ENCODE data around the gene EGFL7. TPM values are rescaled to one million over a fixed set of nuclear protein-coding genes. Genes with fewer than 3 reads are reported as not detected.
A peak's percentile ranks its signal among the peaks of the same experiment; 100 is the strongest.

EGFL7 gene
- total RNA-seq, 1 experiment from 2014 or later: 54.6 TPM

GRCh38 chr9:136644343-136644592, 18.4 kb upstream of the EGFL7 start:
- Mint-ChIP-seq H3K4me1 (no peaks in the 10 kb centered on the region), H3K36me3 (no peaks in the 10 kb centered on the region), H3K4me3 (no peak overlapping the region), H3K27me3 (ENCODE audit: low read depth) (0 out of 2 replicates have a peak, but pooled peaks cover 6% of the 10 kb centered on the region), H3K9me3 (no peaks in the 10 kb centered on the region), H3K27ac (no peak overlapping the region)
- ChIA-PET CTCF (interaction anchor here (0.5 to 3.6 kb wide), 16 partner anchors 10 to 234 kb away, joined by 3 to 21 read pairs (median 4); partner anchors contain the start of genes ENTR1 and PMPCA), POLR2A (no interaction called here)
- TF ChIP-seq ZNF423 (CRISPR knock-in tag; IDR thresholded peaks at IDR 0.05) (peak; percentile 69; the same call in 1 of the 2 replicates), USF2 (CRISPR knock-in tag; IDR thresholded peaks at IDR 0.05) (peak; percentile 67; the same call in 1 of the 2 replicates), HMGXB4 (CRISPR knock-in tag; IDR thresholded peaks at IDR 0.05) (0 out of 2 replicates have a peak, but pooled peaks have one; percentile 18), IRF2 (CRISPR knock-in tag; IDR thresholded peaks at IDR 0.05; ENCODE audit: borderline replicate concordance, low read depth) (no peak), ZNF532 (CRISPR knock-in tag; IDR thresholded peaks at IDR 0.05; ENCODE audit: borderline replicate concordance) (no peak), MXD4 (CRISPR knock-in tag; IDR thresholded peaks at IDR 0.05; ENCODE audit: borderline replicate concordance) (no peak), E2F1 (CRISPR knock-in tag; IDR thresholded peaks at IDR 0.05) (no peak), USF1 (CRISPR knock-in tag; IDR thresholded peaks at IDR 0.05) (peak; percentile 66; the same call in 1 of the 2 replicates), ATF3 (CRISPR knock-in tag; conservative IDR thresholded peaks at IDR 0.05) (no peak), TEAD4 (CRISPR knock-in tag; IDR thresholded peaks at IDR 0.05) (no peak), FOXP1 (CRISPR knock-in tag; IDR thresholded peaks at IDR 0.05; ENCODE audit: borderline replicate concordance) (0 out of 2 replicates have a peak, but pooled peaks have one; percentile 13), AR (CRISPR knock-in tag; IDR thresholded peaks at IDR 0.05) (no peak), ELF4 (CRISPR knock-in tag; IDR thresholded peaks at IDR 0.05; ENCODE audit: low read depth) (no peak), MAX (CRISPR knock-in tag; IDR thresholded peaks at IDR 0.05) (peak; percentile 81; the same call in 1 of the 2 replicates)
- ATAC-seq (no peak), DNase-seq (ENCODE audit: low spot score) (no peak)
